CD4-positive, alpha-beta T cell treated with Interleukin-15 for 1 hour (primary cell): ENCODE measurements around the gene ADAMTS6.

ENCODE experiments used
- DNase-seq: peaks from one replicate; pipeline ENCODE4 v3.0.0-alpha.2; 2020

The ADAMTS6 gene

DNA sequence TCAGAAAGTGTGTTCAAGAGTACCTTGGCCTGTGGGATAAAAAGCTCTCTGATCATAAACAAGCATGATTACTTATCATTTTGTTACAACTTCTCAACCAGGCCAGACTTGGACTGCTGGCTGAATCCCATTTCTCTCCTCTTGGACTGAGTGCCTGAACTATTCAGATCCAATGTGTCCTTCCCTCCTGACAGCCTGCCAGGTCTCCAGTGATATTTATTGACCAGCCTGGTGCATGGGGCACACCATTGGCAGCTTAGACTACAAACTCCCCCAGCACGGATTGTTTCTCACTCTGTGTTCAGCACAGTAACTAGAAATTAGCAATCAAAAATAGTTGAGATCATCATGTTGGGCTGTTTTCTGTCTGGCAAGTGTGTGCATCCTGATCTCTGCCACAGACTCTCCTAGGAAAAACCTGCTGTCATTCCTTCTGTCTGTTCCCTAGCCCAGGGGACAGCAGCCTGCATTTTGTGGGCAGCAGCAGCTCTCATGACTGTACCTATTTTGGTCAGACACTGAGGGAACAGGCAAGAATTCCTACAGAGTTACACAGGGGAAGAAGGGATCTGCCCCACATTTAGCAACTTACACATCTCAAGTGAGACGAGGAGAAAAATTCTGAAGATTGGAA lies 348.1 kb downstream of the ADAMTS6 start:
- DNase-seq, result no peak

DNA sequence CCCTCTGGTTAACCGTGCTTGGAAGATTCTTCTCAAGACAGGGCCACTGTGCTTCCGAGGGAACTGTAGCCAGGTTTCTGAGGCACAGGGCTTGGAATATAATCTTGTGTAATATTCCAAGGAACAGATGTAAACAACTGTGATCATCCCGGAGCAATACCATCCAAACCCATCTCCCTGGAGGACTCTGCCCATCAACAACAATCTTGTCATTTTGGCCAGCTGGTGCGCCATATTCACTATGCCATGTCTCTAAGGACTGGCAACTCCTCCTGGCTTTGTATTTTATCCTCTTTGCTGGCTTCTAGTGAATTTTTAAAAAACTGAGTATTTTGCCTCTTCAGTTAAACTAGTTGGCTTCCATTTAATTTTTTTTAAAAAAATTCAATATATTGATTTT lies 349.3 kb downstream of the ADAMTS6 start:
- DNase-seq, result no peak

DNA sequence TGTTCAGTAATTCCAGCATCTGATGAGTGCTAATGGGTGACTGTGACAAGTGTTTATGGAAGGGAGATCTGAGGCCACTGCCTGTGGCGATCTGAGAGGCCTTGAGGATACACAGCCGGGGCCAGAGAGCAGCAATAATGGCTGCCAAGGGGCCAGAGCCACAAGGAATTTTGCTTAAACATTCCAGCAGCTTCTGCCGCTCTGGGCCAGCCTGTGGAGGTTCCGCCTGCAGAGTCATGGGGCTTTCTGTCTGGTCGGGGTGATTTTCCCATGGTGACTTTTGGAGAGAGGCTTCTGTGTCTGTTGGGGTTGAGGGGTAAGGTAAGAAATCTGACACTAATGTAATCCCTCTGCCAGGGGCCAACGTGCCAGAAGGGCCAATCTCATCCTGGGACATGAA lies 353.5 kb downstream of the ADAMTS6 start:
- DNase-seq, result no peak

DNA sequence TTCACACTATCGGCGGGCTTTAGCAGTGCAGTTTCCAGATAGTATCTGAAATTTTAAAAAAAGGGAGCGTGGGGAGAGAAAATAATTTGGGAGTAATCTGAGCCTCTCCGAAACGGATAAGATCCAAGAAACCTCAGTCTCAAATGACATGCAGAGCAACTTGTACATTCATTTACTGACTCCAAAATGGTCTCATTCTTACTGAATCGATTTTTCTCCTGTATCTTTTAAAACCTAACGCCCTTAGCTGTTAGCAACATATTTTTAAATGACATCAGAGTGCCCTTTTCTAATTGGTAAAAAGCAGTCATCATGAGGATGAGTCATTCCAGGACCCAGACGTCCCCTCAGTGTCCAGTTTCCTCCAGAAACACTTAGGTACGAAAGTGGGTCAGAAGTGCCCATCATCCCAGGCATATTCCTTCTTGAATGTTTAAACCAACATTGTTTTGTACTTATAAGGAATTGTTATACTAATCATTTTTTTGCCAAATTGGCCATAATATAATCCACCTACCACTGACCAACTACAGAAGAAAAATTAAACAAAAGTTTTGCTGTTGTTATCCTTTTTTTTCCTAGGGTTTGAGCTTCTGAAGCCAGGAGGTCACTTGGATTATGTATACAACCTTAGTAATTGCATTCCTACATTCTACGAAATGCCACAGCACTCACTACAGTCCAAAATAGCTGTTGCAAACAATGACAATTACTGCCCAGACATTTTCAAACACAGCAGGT lies 354.4 kb downstream of the ADAMTS6 start:
- DNase-seq, result no peak

DNA sequence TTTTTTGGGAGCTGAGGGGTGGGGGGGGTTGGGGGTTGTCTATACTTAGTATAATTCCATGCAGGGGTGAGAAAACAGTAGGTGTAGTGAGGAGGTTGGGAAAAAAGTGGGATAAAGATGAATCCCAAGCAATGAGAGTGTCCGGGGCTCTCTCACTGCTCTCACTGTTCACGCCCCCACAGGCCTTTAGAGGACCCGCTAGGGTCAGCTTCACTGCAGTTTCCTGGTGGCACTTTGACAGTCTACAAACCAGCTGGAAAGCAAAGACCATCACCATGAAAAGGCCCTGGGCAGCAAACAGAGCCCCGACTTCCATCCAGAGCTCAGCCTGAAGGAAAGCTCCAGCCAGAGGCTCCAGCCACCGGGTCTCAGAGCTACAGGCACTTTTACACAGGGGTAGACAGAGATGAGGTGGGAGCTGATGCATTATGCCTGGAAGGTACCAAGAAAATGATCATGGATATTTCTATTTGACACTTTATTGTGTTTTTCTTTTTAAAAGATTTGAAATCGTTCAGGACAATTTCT lies 355.1 kb downstream of the ADAMTS6 start:
- no peak for DNase-seq

DNA sequence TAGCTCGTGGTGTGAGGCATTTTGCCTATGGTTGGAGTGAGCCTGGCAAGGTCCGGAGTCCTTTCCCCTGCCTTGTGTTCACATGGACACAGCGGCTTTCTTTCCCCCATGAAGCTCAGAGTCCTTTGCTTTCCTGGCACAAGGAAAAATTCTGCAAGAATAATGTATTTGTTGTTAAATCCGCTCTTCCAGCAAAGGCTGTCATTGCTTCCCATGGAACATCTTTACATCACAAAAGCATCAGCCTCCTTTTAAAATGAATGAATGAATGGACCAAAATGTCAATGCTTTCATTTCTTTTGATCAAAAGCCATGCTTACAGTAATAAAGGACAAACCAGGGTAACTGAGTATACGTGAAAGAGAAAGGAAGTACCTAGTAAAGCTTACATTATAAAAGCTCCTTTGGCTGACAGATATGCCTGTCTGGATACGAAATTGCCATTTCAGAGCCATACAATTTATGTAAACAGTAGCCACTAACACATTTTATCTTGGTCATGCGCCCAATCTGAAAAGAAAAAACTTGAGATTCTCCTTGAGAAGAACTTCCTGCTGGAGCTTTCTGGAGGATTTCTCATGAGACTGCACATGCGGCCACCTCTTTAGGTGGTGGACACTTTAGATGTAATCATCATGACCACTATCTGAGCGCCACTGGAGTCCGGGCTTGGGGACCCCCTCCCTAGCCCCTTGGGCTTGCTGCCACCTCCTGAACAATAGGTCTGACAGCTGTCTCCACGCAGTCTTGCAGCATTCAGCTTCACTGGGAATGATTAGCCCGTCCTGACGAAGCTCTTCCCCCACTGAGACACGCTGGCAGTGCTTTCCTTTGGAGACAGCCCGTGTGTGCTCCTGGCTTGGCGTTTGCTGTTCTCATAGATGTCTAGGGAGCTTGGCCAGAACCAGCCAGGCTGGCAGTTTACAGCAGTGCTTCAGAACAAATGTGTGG lies 355.9 kb downstream of the ADAMTS6 start:
- DNase-seq, result no peak

DNA sequence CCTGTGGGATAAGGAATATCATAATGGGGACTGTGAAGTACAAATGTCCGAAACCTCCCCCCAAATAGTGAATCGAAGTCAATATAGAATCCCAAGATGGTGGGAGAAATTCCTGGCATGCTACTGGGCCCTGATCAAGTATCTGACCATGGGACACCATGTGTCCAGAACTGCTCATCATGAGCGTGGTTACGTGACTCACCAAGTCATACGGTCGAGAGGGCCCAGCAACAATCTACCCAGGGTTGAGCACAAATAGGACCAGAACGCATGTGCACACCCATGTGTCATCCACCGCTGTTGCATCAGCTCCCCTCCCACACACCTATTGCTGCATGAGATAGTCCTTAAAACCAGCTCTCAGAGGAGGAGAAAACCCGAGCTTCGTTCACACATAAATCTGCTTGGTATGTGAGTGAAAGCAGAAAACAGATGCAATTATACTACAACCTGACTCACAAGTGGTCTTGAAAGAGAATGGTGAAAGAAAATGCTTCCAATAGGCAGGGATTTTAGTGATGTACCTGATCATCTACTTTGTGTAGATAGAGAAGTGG lies 359.8 kb downstream of the ADAMTS6 start:
- DNase-seq, result no peak

DNA sequence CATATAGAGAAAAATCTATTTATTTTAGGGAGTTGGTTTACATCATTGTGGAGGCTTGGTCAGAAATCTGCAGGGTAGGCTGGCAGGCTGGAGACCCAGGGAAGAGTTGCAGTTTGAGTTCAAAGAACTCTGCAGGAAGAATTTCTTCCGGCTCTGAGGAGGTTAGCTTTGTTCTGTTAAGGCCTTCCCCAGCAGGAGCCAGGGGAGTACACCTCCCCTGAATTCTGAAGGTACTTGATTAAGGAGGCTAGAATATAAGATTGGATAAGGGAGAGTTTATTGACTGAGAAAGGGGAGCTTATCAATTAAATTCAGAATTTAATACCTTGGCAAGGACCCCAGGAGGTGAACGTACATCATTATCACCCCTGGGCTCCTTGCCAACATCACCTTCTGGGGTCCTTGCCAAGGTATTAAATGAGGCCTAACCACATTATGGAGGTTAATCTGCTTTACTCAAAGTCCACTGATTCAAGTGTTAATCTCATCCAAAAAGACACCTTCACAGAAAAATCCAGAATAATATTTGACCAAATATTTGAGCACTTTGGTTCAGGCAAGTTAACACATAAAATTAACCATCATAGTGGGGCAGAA lies 361.3 kb downstream of the ADAMTS6 start:
- no peak for DNase-seq

DNA sequence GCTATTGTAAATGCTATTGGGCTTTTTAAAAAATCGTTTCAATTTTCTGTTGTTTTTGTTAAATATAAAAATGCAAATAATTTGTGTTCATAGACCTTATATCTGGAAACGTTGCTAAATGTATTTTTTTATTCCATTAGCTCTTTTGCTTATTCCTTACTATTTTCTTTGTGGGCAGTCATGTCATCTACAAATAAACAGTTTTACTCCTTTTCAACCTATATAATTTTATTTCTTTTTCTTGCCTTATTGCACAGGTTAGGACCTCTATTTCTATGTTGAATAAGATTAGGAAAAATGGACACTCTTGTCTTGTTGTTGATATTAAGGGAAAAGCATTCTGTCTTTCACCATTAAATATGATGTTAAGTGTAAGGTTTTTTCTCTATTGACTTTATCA lies 364.2 kb downstream of the ADAMTS6 start:
- no peak for DNase-seq

DNA sequence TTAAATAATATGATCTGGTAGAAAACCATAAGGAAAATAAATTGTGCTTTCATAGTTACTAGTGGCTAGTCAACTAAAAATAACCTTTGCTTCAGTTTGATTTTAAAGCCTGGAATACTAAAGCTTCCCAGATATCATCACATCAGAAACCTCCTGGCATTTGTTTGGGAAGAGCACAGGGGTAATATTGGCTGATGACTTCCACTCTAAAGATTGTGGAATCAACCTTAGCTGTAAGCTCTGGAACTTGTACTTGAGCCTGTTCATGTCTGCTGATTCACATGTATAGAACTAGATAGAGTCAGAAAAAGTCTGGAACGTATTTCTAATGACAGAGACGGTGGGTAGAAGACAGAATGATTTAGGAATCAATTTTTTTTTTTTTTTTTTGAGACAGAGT lies 367.9 kb downstream of the ADAMTS6 start:
- no peak for DNase-seq

DNA sequence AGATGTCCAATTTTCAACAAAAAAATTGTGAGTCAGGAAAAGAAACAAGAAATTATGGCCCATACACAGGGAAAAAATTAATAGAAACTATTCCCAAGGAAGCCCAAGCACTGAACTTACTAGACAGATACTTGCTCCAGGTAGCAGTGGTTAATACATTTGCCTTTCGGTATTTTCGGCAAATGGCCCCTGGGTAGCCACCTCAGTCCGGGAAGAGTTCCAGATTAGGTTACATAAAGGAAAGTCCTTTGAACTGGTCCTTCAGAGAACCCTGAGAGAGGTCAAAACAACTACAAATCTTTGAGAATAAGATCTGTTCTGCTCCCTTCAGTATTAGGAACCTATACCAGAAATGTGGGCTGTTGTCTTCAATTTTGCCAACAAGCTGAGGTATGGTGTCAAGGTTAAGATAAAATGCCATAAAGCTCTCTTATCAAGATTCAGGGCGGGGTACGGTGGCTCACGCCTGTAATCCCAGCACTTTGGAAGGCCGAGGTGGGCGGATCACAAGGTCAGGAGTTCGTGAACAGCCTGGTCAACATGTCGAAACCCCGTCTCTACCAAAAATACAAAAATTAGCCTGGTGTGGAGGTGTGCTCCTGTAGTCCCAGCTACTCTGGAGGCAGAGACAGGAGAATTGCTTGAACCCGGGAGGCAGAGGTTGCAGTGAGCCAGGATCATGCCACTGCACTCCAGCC lies 369.6 kb downstream of the ADAMTS6 start:
- DNase-seq, result no peak

DNA sequence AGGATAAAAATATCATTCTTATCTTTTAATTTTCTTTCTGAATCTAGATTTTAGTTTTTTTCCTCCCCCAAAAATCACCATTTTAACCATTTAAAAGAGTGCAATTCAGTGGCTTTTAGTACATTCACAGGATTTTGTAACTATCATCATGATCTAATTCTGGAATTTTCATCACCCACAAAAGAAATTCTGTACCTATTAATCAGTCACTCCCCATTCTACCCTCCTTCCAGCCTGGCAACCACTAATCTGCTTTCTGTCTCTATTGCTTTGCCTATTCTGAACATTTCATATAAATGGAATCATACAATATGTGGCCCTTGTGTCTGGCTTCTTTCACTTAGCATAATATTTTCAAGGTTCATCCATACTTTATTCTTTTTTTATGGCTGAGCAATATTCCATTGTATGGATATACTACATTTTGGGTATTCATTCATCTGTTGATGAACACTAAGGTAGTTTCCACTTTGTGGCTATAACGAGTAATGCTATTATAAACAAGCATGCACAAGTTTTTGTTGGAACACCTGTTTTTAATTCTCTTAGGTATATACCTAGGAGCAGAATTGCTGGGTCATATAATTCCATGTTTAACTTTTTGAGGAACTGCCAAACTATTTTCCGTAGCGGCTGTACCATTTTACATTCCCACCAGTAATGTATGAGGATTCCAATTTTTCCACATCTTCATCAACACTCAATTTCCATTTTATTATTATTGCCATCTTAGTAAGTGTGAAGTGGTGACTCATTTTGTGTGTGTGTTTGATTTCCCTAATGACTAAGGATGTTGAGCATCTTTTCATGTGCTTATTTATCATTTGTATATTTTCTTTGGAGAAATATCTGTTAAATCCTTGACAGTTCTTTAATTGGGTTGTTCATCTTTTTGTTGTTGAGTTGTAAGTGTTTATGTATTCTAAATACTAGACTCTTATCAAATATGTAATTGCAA lies 372.7 kb downstream of the ADAMTS6 start:
- no peak for DNase-seq

DNA sequence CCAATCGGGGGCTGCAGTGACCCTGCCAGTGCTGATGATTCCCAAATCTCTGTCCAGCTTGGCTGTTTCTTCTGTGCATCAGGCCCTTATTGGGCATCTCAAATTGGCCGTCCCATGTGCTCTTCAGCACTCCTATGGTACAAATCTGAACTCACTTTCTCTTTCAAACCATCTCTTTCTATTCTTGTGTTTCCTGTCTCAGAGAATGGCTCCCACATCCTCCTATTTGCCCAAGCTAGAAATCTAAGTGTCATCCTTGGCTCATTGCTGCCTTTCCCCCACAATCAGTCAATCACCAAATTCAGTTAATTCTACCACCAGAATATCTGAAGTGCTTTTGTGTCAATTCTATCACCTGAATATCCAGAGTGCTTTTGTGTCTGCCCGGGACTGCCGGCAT lies 376.4 kb downstream of the ADAMTS6 start:
- DNase-seq, result no peak

DNA sequence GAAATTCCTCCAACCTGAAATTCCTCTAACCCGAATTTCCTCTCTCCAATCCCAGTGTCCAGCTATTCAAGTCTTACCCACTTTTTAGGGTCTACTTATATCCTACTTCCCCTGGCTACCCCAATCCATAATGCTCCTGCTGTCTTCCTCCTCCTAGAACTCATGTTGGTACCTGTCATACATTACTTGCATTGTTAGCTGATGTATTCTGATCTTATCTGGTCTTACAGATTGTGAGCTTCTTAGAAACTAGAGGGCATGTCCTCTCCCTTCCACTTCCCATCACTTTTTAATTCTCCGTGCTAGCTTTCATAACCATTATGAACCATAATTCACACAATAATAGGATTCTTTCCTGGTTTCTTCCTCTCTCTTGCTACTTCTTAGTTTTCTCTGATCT lies 376.9 kb downstream of the ADAMTS6 start:
- no peak for DNase-seq

DNA sequence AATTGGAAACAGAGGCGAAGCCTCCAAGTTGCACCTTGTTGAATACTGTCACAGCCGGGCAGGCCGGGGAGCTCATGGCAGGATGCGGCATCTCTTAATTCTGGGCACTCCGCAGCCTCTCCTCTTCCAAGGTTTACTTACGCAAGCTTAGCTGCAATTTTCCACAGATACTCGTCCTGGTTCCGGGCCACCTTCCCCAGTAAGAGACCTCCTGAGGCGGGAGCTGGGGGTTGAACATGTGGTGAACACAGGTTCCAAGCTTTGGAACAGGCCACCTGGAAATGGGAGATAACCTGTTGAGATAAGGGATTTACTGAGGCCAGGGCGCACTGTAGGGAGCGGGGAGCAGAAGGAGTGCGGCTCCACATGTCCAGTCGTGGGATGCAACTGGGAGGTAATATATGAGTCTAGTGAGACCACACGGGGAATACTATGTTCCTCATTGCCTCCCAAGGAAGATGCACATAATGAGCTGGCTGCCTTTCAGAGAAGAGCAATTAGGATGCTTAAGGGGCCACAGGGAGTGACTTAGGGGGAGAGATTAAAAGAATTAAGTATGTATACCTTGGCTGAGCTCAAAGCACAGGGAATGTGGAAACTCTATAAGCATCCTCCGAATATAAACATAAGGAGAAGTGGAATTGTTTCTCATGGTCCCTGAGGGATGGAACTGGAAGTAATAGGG lies 377.8 kb downstream of the ADAMTS6 start:
- no peak for DNase-seq

DNA sequence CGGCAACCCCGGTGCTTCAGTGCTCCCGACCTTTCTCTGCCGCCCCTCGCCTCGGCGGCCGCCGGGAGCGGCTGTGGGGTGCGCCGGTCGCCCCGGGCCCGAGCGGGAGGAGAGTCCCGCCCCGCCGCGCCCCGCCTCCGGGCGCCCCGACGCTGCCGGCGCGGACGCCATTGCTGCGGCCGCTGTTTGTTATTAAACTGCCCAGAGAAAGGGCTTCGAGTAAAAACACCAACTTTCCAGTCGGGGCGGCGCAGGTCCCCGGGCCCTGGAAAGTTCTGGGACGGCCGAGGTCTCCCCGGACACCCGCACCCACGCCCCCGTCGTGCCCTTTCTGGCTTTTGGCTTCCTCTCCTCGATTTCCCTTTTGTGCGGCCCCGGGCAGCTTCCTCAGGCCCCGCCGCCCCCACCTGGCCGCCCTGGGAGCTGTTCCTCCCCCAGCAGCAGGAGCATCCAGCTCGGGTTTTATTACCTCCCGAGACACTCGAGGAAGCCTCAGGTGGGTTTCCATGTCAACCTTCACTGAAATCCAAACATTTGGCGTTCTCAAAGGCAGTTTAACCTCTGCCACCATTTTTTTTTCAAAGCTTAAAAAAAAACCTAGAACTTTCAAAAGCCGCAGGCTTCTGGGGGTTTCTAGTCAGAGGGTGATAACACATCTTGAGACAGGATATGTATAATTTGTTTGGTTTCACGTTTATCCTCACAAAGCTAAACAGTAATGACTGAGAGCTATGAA lies 378.6 kb downstream of the ADAMTS6 start:
- peak; percentile 67 for DNase-seq

DNA sequence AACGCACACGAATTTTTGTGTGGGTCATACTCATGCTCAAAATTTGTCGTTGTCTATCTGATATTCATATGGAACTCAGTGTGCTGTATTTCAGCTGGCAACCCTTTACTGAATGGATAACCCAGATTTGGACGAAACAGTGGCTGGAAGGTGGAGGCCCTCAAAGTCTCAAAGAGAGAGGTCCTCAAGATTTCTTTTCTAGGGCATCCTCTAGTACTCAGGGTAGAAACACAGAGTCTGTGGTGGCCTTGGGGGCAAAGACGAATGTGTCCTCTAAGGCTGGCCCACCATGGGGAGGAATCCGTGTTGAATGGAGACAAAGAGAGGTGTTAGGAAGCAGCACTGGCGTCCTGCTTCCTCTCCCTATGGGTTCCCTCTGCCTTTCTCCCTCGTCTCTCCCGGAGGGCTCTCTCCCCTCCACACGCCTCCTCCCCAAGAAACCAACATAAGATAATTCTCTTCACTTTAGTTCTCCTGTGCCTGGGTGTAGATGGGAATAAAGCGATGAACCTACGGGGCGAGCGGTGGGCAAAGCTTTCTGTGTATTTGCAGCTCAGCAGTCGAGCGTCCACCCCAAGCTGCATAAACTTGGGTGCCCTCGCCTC lies 379.2 kb downstream of the ADAMTS6 start:
- DNase-seq, result no peak

DNA sequence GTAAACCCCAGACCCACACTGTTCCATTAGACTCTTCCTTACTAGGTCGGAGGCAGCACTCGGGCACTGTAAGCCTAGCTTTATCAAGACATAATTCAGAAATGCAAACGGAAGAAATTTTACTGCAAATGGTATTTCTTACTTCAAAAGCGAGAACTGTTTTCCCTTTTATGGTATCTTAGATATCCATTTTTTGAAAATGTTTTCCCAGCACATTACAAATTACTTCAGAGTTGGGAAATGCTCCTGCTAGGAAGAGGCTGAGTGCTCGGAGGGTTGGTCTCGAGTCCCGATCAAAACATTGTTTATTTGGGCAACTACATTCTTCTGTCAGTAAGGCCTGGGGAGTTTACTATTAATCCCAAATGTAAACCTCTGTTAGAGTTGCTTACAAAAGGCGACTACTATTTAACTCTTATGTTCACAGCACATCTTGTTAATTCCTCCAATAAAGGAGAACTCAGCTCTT lies 380.1 kb downstream of the ADAMTS6 start:
- DNase-seq, result no peak
